GM18907 (cell line): ENCODE measurements around the gene DNAJC1.

ENCODE experiments used
- ATAC-seq: cut with Tn5 transposase; IDR thresholded peaks from one replicate; pipeline ENCODE4 v1.9.1; 2021; ENCODE audit warnings: mild to moderate bottlenecking, moderate library complexity; ENCODE audit not compliant: unreplicated experiment

Gene DNAJC1

DNA sequence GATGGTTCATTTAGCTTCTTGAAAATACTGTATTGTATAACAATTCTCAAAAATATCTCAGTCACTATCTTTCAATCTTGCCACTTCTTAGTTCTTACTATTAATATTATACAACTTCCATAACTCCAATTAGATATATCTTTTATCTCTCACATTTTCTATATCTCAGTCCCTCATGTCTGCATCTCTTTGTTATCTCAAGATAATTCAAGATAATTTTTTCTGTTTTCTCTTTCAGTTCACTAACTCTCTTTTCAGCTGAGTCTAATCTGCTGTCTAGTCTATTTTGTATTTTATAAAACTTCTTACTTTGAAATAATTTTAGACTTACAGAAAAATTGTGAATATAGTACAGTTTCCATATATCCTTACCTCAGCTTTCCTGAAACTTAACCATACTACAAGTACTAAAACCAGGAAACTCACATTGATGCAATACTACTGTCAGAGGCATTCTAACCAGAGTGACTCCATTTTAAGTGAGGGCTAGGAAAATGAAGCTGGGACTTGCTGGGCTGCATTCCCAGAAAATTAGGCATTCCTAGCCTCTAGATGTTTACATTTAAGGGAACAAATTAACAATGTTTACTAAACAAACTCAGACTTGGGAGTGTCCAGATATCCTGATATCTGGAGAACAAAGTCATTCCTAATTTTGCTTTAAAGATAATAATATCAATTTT lies 38.4 kb downstream of the DNAJC1 start:
- no peak for ATAC-seq

DNA sequence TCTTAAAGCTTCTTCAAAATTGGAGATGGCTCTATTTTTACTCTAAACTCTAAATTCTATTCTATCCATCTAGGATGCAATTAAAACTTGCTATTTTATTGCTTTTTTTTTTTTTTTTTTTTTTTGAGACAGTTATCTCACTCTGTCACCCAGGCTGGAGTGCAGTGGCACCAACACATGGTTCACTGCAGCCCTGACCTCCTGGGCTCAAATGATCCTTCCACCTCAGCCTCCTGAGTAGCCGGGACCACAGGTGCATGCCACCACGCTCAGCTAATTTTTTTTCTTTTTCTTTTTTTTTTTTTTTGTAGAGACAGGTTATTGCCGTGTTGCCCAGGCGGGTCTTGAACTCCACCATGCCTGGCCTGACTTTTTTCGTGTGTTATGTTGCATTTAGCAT lies 41.2 kb downstream of the DNAJC1 start:
- no peak for ATAC-seq

DNA sequence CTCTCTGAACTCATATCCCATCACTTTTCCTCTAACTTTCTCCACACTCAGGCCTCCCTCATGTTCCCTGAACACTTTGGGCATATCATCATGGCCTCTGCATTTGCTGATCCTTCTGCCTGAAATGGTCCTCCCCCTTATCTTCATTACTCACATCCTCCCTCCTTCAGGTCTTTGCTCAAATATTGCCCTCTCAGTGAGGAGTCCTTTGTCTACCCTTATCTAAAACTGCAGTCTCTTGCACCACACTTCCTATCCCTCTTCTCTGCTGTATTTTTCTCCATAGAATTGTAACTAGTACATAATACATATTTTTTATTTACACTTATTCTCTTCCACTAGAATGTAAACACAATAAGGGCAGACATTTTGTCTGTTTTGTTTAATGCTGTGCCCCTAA lies 41.7 kb downstream of the DNAJC1 start:
- no peak for ATAC-seq

DNA sequence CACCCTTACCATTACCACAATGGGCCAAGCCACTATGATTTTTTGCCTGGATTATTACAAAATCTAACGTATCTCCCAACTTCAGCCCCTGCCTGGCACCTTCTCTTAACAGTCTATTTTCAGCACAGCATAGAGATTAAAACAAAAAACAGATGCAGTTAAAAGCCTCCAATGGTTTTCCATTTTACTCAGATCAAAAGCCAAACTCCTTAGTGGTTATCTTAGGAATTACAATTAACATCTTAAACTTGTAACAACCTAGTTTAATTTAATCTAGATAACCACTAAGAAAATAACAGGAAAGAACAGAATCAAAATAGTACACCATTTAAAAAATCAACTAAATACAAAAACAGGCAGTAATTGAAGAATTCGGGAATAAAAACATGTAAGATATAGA lies 43.5 kb downstream of the DNAJC1 start:
- no peak for ATAC-seq

GRCh38 chr10:21954690-21955089 lies 48.8 kb downstream of the DNAJC1 start:
- no peak for ATAC-seq

DNA sequence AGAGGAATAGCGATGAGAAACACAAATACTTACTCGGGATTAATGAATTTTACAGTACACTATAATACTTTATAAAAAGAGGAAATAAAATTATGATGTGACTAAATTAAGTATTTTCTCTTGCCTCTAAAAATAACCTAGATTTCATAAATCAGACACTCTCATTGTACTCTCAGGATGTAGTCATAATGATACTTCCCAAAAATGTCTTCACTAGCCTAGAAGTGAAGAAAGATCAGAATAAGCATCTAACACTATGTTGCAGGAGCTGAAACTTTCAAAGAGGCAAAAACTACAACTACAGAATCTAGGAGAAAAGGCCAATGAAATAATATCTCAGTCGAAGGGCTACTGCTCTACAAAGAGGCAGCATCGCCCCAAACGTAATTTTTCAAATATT lies 49.4 kb downstream of the DNAJC1 start:
- ATAC-seq: no peak

DNA sequence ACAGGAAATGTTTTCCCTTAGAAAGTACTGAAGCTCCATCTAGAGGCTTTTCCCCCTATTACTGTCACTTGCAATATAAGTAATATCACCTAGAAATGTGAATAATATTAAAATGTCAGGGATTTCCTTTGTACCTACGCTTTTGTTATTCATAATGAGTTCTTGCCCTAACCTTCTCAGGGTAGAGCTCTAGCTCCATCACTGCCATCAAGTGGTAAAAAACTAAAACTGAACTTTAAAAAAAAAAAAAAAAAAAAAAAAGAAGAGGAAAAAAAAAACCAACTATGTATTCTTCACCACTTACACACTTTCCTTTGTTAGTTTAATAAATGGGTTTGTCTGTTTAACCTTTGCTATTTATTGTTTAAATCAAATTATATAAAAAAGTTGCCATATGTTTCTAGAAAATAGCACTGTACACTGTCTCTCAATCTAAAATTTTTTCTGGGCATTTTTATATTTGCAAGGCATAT lies 49.9 kb downstream of the DNAJC1 start:
- peak; percentile 78 for ATAC-seq

DNA sequence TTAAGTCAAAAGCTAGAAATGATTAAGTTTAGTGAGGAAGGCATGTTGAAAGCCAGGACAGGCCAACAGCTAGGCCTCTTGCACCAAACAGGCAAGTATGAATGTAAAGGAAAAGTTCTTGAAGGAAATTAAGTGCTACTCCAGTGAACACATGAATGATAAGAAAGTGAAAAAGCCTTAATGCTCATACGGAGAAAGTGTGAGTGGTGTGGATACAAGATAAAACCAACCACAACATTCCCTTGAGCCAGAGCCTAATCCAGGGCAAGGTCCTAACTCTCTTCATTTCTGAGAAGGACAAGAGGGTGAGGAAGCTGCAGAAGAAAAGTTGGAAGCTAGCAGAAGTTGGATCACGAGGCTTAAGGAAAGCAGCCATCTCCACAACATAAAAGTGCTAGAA lies 53.0 kb downstream of the DNAJC1 start:
- ATAC-seq: no peak

- ATAC-seq: no peak
Observed at GRCh38 chr10:21946946-21947345, 56.6 kb downstream of the DNAJC1 start.

DNA sequence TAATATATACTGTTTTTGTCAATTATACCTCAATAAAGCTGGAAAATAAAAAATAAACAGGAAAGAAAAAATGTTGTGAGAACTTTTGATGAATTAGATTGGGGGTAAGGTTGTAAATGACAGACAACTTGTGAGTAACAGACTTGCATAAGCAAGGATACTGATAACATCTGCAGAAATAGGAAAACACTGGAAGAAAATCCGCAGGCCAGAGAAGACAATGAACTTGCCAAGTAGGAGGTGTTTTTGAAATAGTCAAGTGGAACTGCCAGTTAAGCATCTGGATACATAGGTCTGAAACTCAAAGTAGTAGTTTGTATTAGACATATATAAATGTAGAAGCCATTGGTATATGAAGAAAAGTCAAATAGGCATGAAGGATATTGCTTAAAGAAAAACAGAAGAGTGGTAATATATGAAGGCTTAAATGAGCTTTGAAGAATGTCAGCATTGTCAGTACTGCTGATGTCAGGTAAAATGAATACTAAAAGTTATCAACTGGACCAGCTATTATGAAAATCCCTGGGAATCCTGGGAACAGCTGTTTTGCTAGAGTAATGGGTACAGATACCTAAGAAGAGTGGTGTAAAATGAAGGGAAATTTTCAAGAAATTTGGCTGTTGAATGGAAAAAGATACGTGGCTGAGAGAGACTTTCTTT lies 58.7 kb downstream of the DNAJC1 start:
- no peak for ATAC-seq

DNA sequence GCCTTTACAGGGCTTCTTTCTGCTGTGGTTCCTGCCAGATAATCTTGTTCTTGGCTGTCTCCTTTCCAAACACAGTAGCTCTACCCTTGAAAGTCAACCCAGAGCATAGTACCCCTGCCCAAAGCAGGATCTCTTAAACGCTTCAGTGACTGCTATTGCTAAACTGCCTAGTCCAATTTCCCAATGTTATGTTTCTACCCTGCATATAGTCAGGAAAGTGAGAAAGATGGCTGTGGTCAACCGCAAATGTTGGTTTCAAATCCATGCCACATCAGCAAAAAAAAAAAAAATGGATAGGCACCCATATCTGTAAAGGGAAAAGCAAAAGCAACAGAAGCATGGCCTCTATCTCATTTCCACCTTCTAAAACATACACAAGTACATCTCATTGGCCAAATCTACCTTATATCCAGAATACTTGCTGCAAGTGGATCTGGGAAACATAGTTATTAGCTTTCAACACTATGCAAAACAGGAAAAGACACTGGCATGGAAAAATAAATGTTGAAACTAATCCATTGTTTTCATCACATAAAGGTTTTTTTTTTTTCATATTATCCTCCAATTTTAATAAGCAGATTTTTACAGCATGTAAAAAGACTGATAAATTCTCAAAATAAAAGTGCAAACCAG lies 59.8 kb downstream of the DNAJC1 start:
- ATAC-seq: no peak

- no peak for ATAC-seq
Observed at GRCh38 chr10:21935439-21936023, 68.0 kb downstream of the DNAJC1 start.

GRCh38 chr10:21934307-21934706 lies 69.2 kb downstream of the DNAJC1 start:
- ATAC-seq: no peak

DNA sequence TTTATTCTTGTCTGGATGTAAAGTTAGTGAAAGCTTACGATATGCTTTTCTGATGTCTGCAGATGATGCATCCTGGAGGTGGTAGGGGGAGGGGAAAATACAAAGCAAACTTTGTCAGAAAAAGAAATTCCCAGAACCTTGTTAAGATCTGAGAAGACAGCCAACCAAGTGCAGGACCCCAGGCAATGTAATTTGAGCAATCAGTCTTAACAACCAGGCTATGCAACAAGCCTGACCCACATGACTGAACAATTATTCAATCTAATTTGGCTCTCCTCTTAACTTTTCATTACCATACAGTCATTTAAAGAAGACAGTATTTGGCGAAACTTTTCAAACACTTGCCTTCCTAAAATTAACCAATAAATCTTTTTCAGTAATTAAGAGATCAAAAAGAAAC lies 74.5 kb downstream of the DNAJC1 start:
- no peak for ATAC-seq

DNA sequence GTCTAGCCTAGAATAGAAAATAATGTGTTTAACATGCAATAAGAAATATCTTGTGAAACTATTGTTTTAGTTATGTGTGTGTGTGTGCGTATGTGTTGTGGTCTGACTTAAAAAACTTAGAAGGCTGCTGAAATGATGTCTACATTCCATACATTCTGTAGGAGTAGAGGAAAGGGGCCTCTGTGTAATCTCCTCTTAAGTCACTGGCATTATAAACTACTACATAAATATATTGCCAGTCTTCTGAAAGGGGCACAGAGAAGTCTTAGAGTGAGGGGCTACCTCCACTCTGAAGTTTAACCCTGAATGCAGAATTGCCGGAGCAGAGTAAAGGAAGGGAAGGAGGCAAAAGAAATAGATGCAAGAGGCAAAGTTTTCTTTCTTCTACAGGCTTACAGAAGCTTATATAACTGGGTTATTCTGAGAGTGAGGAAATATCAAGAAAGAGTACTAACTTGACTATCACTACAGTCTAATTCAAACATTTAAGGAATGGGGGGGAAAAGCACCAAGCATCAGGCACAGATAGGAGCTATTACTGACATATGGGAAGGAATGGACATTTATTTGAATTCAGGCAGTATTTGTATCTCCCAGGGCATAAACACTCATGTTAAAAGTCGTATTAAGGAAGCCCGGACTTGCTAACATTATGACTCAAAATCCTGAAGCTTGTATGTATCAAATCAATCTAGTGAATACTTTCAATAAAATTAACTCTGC lies 75.7 kb downstream of the DNAJC1 start:
- no peak for ATAC-seq

GRCh38 chr10:21926949-21927348 lies 76.6 kb downstream of the DNAJC1 start:
- no peak for ATAC-seq

DNA sequence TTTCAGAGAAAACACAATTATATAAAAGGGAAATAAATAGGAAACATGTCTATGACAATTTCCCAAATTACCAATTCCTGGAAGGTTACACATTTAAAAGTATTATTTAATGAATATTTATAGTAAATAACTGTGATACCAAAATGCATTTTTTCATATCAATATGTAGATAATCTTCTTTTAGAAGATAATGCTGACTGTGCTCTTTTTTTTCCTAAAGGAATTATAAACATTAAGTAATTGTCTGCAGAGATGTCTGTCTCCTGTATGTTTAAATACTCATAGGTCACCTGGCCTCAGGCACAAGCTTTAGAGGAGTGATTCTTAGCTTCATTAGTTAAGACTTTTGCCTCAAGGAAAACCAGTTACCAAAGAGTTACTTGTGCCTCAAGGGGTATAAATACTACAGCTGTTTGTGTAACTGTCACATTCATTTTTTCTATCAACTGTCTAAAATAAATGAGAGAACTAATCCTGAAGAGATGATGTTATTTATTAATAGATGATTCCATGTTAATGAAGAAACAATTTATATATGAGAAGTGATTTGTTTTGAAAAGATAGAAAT lies 77.1 kb downstream of the DNAJC1 start:
- no peak for ATAC-seq

- no peak for ATAC-seq
Observed at GRCh38 chr10:21925851-21926250, 77.7 kb downstream of the DNAJC1 start.

GRCh38 chr10:21924511-21924910 lies 79.0 kb downstream of the DNAJC1 start:
- ATAC-seq: no peak

GRCh38 chr10:21920633-21921032 lies 82.9 kb downstream of the DNAJC1 start:
- ATAC-seq: no peak

DNA sequence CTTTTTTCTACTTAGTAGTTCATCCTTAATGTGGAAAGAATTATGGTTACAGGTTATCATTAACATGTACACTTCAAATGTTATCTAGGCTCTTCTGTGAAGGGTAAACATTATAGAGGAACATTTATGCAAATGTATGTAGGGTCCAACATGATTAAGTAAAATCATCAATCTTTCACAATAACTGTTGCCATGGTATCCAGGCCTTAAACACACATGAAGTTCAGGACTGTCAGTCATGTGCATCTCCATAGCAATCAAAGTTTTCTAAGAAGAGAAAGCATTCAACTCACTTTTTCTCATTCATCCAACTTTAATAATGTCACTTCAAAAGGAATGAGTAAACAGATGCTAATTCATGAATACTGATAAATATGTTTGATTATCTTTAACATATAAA lies 83.6 kb downstream of the DNAJC1 start:
- no peak for ATAC-seq
